ENCODE data around the gene BIVM. TPM values are rescaled to one million over a fixed set of nuclear protein-coding genes. Genes with fewer than 3 reads are reported as not detected.

Gene BIVM
- total and polyA plus RNA-seq, 2 donors (not counting 3 experiments of a cell fraction or from before 2014, with no cell fraction given) = 7.7 to 20.3 TPM

DNA sequence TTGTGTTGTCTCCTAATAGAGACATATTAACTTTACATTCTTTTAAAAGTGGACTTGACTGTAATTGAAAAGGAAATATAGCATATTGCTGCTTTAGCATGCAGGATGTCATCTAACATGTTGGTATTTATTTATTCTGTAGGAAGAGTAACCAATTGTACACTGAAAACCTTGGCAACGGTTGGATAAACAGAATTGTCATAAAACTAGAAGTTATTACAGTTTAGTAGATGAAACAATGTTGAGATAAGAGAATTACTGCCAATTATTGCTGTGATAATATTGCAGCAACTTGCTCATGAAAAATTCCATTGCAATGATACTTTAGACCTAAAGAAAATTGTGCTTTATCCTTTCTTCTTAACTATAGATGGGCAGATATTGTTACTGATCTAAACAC lies 39.4 kb downstream of the BIVM start:
- intact Hi-C loops (cut with micrococcal nuclease) = no loop called here
- no peaks in the 10 kb centered on the region for H3K9me3 ChIP-seq (replicated peaks; ENCODE audit: control insufficient read depth, insufficient read depth, low read length)
- POLR2A ChIA-PET = no interaction called here
- no peaks in the 10 kb centered on the region for H3K9me1 ChIP-seq (replicated peaks; ENCODE audit: control insufficient read depth, extremely low read depth, insufficient read depth, low read length)
- no peak overlapping the region for H3K27ac ChIP-seq (ENCODE audit: insufficient read depth, low read depth, low read length)
- no peak overlapping the region for H3K4me2 ChIP-seq (ENCODE audit: insufficient read depth, low read length)
- CTCF ChIA-PET = no interaction called here
- H3K36me3 ChIP-seq (ENCODE audit: control insufficient read depth in 2 of 2, extremely low read depth in 1 of 2, insufficient read depth in 2 of 2, low read length in 2 of 2) = peaks cover 0 to 4% of the 10 kb centered on the region in 2 experiments
- no peaks in the 10 kb centered on the region for H3K79me2 ChIP-seq (ENCODE audit: control insufficient read depth, insufficient read depth, low read length)
- no peaks in the 10 kb centered on the region for H4K20me1 ChIP-seq (replicated peaks; ENCODE audit: control insufficient read depth, extremely low read depth, insufficient read depth, low read length)
- no peak overlapping the region for H2AFZ ChIP-seq (ENCODE audit: low read depth, low read length)
- DNase-seq (ENCODE audit: low read depth, low spot score) = no peak
- no peaks in the 10 kb centered on the region for H3K27me3 ChIP-seq (ENCODE audit: control insufficient read depth in 2 of 2, insufficient read depth in 2 of 2, low read length in 2 of 2)
- dilution Hi-C loops (cut with MboI; ENCODE audit: extremely low pct_ligation_motif_present, low sequenced_read_pairs) = no loop called here
- BruUV-seq (replicated peaks) = no TSS peak
- TF ChIP-seq FOS (IDR thresholded peaks at IDR 0.05; ENCODE audit: borderline replicate concordance, insufficient read depth, low read length) (no peak), JUN (IDR thresholded peaks at IDR 0.05; ENCODE audit: borderline replicate concordance, insufficient read depth, insufficient read length, low read depth) (no peak), POLR2AphosphoS5 (IDR thresholded peaks at IDR 0.05; ENCODE audit: insufficient read depth, low read depth, low read length) (no peak), POLR2A (IDR thresholded peaks at IDR 0.05; ENCODE audit: low read depth, low read length) (no peak), GATA2 (IDR thresholded peaks at IDR 0.05; ENCODE audit: insufficient read depth, insufficient read length, low read depth, low read length) (no peak), EZH2 (IDR thresholded peaks at IDR 0.05; ENCODE audit: borderline replicate concordance, low read depth, low read length, severe bottlenecking) (no peak), MYC (IDR thresholded peaks at IDR 0.05; ENCODE audit: low read depth, low read length) (no peak)
- TF ChIP-seq, protein P1, sequence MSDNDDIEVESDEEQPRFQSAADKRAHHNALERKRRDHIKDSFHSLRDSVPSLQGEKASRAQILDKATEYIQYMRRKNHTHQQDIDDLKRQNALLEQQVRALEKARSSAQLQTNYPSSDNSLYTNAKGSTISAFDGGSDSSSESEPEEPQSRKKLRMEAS (IDR thresholded peaks at IDR 0.05; ENCODE audit: insufficient read depth, insufficient read length) = no peak
- TF ChIP-seq, protein P2, sequence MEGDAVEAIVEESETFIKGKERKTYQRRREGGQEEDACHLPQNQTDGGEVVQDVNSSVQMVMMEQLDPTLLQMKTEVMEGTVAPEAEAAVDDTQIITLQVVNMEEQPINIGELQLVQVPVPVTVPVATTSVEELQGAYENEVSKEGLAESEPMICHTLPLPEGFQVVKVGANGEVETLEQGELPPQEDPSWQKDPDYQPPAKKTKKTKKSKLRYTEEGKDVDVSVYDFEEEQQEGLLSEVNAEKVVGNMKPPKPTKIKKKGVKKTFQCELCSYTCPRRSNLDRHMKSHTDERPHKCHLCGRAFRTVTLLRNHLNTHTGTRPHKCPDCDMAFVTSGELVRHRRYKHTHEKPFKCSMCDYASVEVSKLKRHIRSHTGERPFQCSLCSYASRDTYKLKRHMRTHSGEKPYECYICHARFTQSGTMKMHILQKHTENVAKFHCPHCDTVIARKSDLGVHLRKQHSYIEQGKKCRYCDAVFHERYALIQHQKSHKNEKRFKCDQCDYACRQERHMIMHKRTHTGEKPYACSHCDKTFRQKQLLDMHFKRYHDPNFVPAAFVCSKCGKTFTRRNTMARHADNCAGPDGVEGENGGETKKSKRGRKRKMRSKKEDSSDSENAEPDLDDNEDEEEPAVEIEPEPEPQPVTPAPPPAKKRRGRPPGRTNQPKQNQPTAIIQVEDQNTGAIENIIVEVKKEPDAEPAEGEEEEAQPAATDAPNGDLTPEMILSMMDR (IDR thresholded peaks at IDR 0.05; ENCODE audit: extremely low read depth in 1 of 2, insufficient read depth in 1 of 2, low read depth in 1 of 2, low read length in 2 of 2) = no peak
- no peak for FAIRE-seq
- no peak overlapping the region for H3K4me3 ChIP-seq (replicated peaks in 1 of 3; ENCODE audit: insufficient read depth in 1 of 3, low read depth in 1 of 3, low read length in 3 of 3)
- H3K4me1 ChIP-seq (ENCODE audit: control insufficient read depth, extremely low read depth, insufficient read depth, low read length) = no peaks in the 10 kb centered on the region
- no peak overlapping the region for H3K9ac ChIP-seq (replicated peaks; ENCODE audit: extremely low read depth, insufficient read depth, low read length)
